ENCODE measurements around the gene CHN2. TPM values are rescaled to one million over a fixed set of nuclear protein-coding genes. Genes with fewer than 3 reads are reported as not detected.

CHN2 gene
- total RNA-seq, 1 experiment from 2014 or later, result 7.7 TPM

DNA sequence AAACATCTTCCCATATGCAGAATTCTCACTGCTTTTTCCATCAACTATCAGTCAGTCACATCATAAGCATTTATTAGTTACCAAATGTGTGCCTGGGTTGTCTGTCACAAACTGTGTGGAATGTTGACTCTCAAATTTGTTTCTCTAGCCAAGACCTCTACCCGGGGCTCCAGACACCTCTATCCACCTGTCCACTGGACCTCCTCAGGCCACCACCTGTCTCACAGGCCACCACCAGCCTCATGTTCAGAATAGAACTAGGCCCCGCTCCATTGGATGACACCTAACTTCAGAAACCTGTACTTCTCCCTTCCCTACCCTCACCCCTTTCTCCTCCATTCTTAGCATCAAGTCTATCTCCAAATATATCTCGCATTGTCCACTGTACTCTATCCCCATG is 176.9 kb downstream of the CHN2 start:
- no peak for DNase-seq
- intact Hi-C loops (cut with micrococcal nuclease), result no loop called here
- Histone ChIP-seq H3K36me3 (ENCODE audit: low read depth, low read length) (no peaks in the 10 kb centered on the region), H3K27ac (ENCODE audit: low read length) (peak overlapping the region; percentile 88), H3K4me1 (ENCODE audit: insufficient read depth, low read length) (peaks cover 49% of the 10 kb centered on the region), H3K4me2 (ENCODE audit: low read length) (peak overlapping the region; percentile 11; the same call in 1 of the 2 replicates), H3K4me3 (ENCODE audit: low read length) (no peak overlapping the region), H4K20me1 (ENCODE audit: low read length) (no peaks in the 10 kb centered on the region), H3K27me3 (ENCODE audit: low read length) (no peaks in the 10 kb centered on the region), H3K9me2 (replicated peaks; ENCODE audit: low read length) (no peaks in the 10 kb centered on the region), H3K9me3 (ENCODE audit: low read length) (no peaks in the 10 kb centered on the region), H3K79me2 (ENCODE audit: low read length) (no peaks in the 10 kb centered on the region), H3F3A (ENCODE audit: low read length, unreplicated experiment) (no peaks in the 10 kb centered on the region), H2AFZ (ENCODE audit: low read length) (no peak overlapping the region), H3K9ac (ENCODE audit: low read length) (no peak overlapping the region)
- ChIA-PET POLR2A (ENCODE audit: unreplicated experiment) (no interaction called here), CTCF (no interaction called here)
- no peak for ATAC-seq
- BruUV-seq (replicated peaks), result no TSS peak
- TF ChIP-seq EZH2 (IDR thresholded peaks at IDR 0.05; ENCODE audit: low read length, unreplicated experiment), result no peak
- TF ChIP-seq, protein P1, sequence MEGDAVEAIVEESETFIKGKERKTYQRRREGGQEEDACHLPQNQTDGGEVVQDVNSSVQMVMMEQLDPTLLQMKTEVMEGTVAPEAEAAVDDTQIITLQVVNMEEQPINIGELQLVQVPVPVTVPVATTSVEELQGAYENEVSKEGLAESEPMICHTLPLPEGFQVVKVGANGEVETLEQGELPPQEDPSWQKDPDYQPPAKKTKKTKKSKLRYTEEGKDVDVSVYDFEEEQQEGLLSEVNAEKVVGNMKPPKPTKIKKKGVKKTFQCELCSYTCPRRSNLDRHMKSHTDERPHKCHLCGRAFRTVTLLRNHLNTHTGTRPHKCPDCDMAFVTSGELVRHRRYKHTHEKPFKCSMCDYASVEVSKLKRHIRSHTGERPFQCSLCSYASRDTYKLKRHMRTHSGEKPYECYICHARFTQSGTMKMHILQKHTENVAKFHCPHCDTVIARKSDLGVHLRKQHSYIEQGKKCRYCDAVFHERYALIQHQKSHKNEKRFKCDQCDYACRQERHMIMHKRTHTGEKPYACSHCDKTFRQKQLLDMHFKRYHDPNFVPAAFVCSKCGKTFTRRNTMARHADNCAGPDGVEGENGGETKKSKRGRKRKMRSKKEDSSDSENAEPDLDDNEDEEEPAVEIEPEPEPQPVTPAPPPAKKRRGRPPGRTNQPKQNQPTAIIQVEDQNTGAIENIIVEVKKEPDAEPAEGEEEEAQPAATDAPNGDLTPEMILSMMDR (conservative IDR thresholded peaks at IDR 0.05; ENCODE audit: low read depth, low read length), result no peak
- no peak for TF ChIP-seq EZH2phosphoT487 (IDR thresholded peaks at IDR 0.05; ENCODE audit: borderline replicate concordance, low read length)

- peak overlapping the region; percentile 32; the same call in 1 of the 2 replicates for H3K4me2 ChIP-seq (ENCODE audit: low read length)
- ATAC-seq (peak; percentile 42), DNase-seq (peak; percentile 64)
- ChIA-PET POLR2A (ENCODE audit: unreplicated experiment) (interaction anchor here (0.6 kb wide), 1 partner anchor 190 kb away, joined by 10 read pairs; no protein-coding TSS in a partner anchor), CTCF (interaction anchor here (0.7 kb wide), 1 partner anchor 171 kb away, joined by 3 read pairs; no protein-coding TSS in a partner anchor)
- BruUV-seq (replicated peaks), result no TSS peak
- no peak overlapping the region for H3K4me3 ChIP-seq (ENCODE audit: low read length)
- H3K4me1 ChIP-seq (ENCODE audit: insufficient read depth, low read length), result peaks cover 49% of the 10 kb centered on the region
- H3K9ac ChIP-seq (ENCODE audit: low read length), result no peak overlapping the region
- H3K36me3 ChIP-seq (ENCODE audit: low read depth, low read length), result no peaks in the 10 kb centered on the region
- no peak overlapping the region for H2AFZ ChIP-seq (ENCODE audit: low read length)
- intact Hi-C loops (cut with micrococcal nuclease), result no loop called here
- H3K79me2 ChIP-seq (ENCODE audit: low read length), result no peaks in the 10 kb centered on the region
- H4K20me1 ChIP-seq (ENCODE audit: low read length), result no peaks in the 10 kb centered on the region
- no peaks in the 10 kb centered on the region for H3K9me2 ChIP-seq (replicated peaks; ENCODE audit: low read length)
- H3K27ac ChIP-seq (ENCODE audit: low read length), result peak overlapping the region; percentile 88
- H3F3A ChIP-seq (ENCODE audit: low read length, unreplicated experiment), result no peaks in the 10 kb centered on the region
- H3K27me3 ChIP-seq (ENCODE audit: low read length), result no peaks in the 10 kb centered on the region
- no peaks in the 10 kb centered on the region for H3K9me3 ChIP-seq (ENCODE audit: low read length)
- TF ChIP-seq EZH2 (IDR thresholded peaks at IDR 0.05; ENCODE audit: low read length, unreplicated experiment) (no peak), EZH2phosphoT487 (IDR thresholded peaks at IDR 0.05; ENCODE audit: borderline replicate concordance, low read length) (no peak)
- TF ChIP-seq, protein P1 (conservative IDR thresholded peaks at IDR 0.05; ENCODE audit: low read depth, low read length), result no peak
These were observed 177.9 kb downstream of the CHN2 start for GRCh38 chr7:29372351-29373090.
